ENCODE results near the gene SLC25A41. TPM values are rescaled to one million over a fixed set of nuclear protein-coding genes. Genes with fewer than 3 reads are reported as not detected.

Gene SLC25A41
- polyA plus RNA-seq, 4 donors = 0.30 to 0.93 (median 0.37) TPM

GRCh38 chr19:6378486-6378885 is 55.1 kb downstream of the SLC25A41 start:
- DNase-seq (ENCODE audit: low read depth in 4 of 4, low spot score in 3 of 4) = no peak

- DNase-seq (ENCODE audit: low read depth in 4 of 4, low spot score in 3 of 4) = no peak
These were observed 55.5 kb downstream of the SLC25A41 start for GRCh38 chr19:6378041-6378440.

- DNase-seq (ENCODE audit: low read depth in 4 of 4, low spot score in 3 of 4) = no peak
These were observed 56.9 kb downstream of the SLC25A41 start for GRCh38 chr19:6376512-6377190.

Other genes with a start within 250 kb of the SLC25A41 start
- gene MLLT1, start 153.8 kb downstream of the SLC25A41 start, polyA plus RNA-seq (ENCODE audit: insufficient read length in 4 of 4) = 100 to 1,000 TPM in 1 of 4 donors, 10 to 100 TPM in 3; 79.8 to 121 (median 86.5) TPM
- gene ACER1, start 100.2 kb downstream of the SLC25A41 start, polyA plus RNA-seq (ENCODE audit: insufficient read length in 4 of 4) = under 1 TPM in 2 of 4 donors, not detected in 2; 0.14 to 0.18 TPM
- gene CLPP, start 72.2 kb downstream of the SLC25A41 start, polyA plus RNA-seq (ENCODE audit: insufficient read length in 4 of 4) = 10 to 100 TPM; 57.8 to 77.1 (median 63.4) TPM
- gene ALKBH7, start 61.0 kb downstream of the SLC25A41 start, polyA plus RNA-seq (ENCODE audit: insufficient read length in 4 of 4) = 100 to 1,000 TPM in 1 of 4 donors, 10 to 100 TPM in 3; 41.7 to 107 (median 53.5) TPM
- gene PSPN, start 57.8 kb downstream of the SLC25A41 start, polyA plus RNA-seq (ENCODE audit: insufficient read length in 4 of 4) = 1 to 10 TPM; 2.2 to 2.9 (median 2.6) TPM
- 100 to 1,000 TPM in 1 of 4 donors, 10 to 100 TPM in 3; 85.2 to 111 (median 90.7) TPM for gene GTF2F1, start 40.6 kb downstream of the SLC25A41 start, polyA plus RNA-seq (ENCODE audit: insufficient read length in 4 of 4)
- gene KHSRP, start 9.0 kb downstream of the SLC25A41 start, polyA plus RNA-seq (ENCODE audit: insufficient read length in 4 of 4) = 100 to 1,000 TPM; 283 to 338 (median 293) TPM
- gene SLC25A23, start 26.0 kb upstream of the SLC25A41 start, polyA plus RNA-seq (ENCODE audit: insufficient read length in 4 of 4) = 10 to 100 TPM; 72.6 to 90.6 (median 74.8) TPM
- gene CRB3, start 30.5 kb upstream of the SLC25A41 start, polyA plus RNA-seq (ENCODE audit: insufficient read length in 4 of 4) = 10 to 100 TPM; 30.9 to 43.0 (median 31.3) TPM
- gene DENND1C, start 48.0 kb upstream of the SLC25A41 start, polyA plus RNA-seq (ENCODE audit: insufficient read length in 4 of 4) = 10 to 100 TPM; 37.5 to 43.4 (median 39.3) TPM
- gene TUBB4A, start 68.5 kb upstream of the SLC25A41 start, polyA plus RNA-seq (ENCODE audit: insufficient read length in 4 of 4) = 10 to 100 TPM; 30.5 to 46.4 (median 35.2) TPM
- under 1 TPM; 0.17 to 0.53 (median 0.35) TPM for gene TNFSF9, start 97.3 kb upstream of the SLC25A41 start, polyA plus RNA-seq (ENCODE audit: insufficient read length in 4 of 4)
- gene CD70, start 157.4 kb upstream of the SLC25A41 start, polyA plus RNA-seq (ENCODE audit: insufficient read length in 4 of 4) = under 1 TPM in 1 of 4 donors, not detected in 3; 0.18 TPM
- under 1 TPM; 0.06 to 0.07 (median 0.06) TPM for gene TNFSF14, start 236.4 kb upstream of the SLC25A41 start, polyA plus RNA-seq (ENCODE audit: insufficient read length in 4 of 4)